MCF 10A (cell line): ENCODE data around the gene SH3TC2. TPM values are rescaled to one million over a fixed set of nuclear protein-coding genes. Genes with fewer than 3 reads are reported as not detected.

Experiments used
- BruUV-seq: library from RNA; stranded (reverse); fragments of 400-500 nt; replicated peaks from 2 replicates; lab custom pipeline; 2021; lab: Mats Ljungman, UMichigan
- CTCF ChIA-PET: fragments of 300-600 bp; sonication (Branson Sonifier 250); formaldehyde crosslinking; extraction: SDS; loops from one replicate; lab custom pipeline; 2021; ENCODE audit warnings: antibody characterized with exemption, inconsistent platforms; lab: Yijun Ruan, JAX
- POLR2A ChIA-PET: fragments of 300-600, 350-650 bp; sonication (Branson Sonifier 250); formaldehyde crosslinking; extraction: SDS; loops from one replicate; lab custom pipeline; 2020; ENCODE audit warnings: antibody characterized with exemption, inconsistent platforms; lab: Yijun Ruan, JAX
- DNase-seq: peaks from one replicate; pipeline ENCODE4 v3.0.0-alpha.2; 2018; ENCODE audit not compliant: unreplicated experiment
- H3K27ac Mint-ChIP-seq: one replicate; pipeline ENCODE4 v1.8.0; 2022; ENCODE audit warnings: mild to moderate bottlenecking, low read depth, mixed read lengths; ENCODE audit not compliant: unreplicated experiment
- H3K27me3 Mint-ChIP-seq: one replicate; pipeline ENCODE4 v1.8.0; 2022; ENCODE audit warnings: mixed read lengths; ENCODE audit not compliant: insufficient read depth, unreplicated experiment
- H3K36me3 Mint-ChIP-seq: one replicate; pipeline ENCODE4 v1.8.0; 2022; ENCODE audit warnings: mild to moderate bottlenecking, moderate library complexity, mixed read lengths; ENCODE audit not compliant: insufficient read depth, unreplicated experiment
- H3K4me1 Mint-ChIP-seq: one replicate; pipeline ENCODE4 v1.8.0; 2022; ENCODE audit warnings: mixed read lengths; ENCODE audit not compliant: insufficient read depth, unreplicated experiment
- H3K4me3 Mint-ChIP-seq: one replicate; pipeline ENCODE4 v1.8.0; 2022; ENCODE audit warnings: mild to moderate bottlenecking, moderate library complexity, mixed read lengths; ENCODE audit not compliant: unreplicated experiment
- H3K9me3 Mint-ChIP-seq: one replicate; pipeline ENCODE4 v1.8.0; 2022; ENCODE audit warnings: mixed read lengths; ENCODE audit not compliant: unreplicated experiment
- intact Hi-C: fragments of 100-400 bp; cut with micrococcal nuclease; formaldehyde crosslinking; loops from 2 replicates; pipeline ENCODE4 v1.14.1; 2022
- total RNA-seq: library from RNA; stranded (reverse); gene quantifications from 2 replicates; pipeline ENCODE4 v1.2.3, GENCODE V29; 2022
- TF ChIP-seq, protein P1 (sequence below): fragments of 200-600 bp; IDR thresholded peaks from one replicate; pipeline ENCODE4 v1.8.0; 2022; ENCODE audit warnings: antibody characterized with exemption, mild to moderate bottlenecking; ENCODE audit not compliant: unreplicated experiment

The SH3TC2 gene
- total RNA-seq, 1 experiment from 2014 or later = 6.2 TPM

- no TSS peak for BruUV-seq
- Mint-ChIP-seq H3K9me3 (no peaks in the 10 kb centered on the region), H3K4me3 (no peak overlapping the region), H3K27me3 (no peaks in the 10 kb centered on the region), H3K27ac (peak overlapping the region; percentile 79), H3K36me3 (no peaks in the 10 kb centered on the region), H3K4me1 (peaks cover 15% of the 10 kb centered on the region)
- peak; percentile 38 for DNase-seq
- TF ChIP-seq, protein P1, sequence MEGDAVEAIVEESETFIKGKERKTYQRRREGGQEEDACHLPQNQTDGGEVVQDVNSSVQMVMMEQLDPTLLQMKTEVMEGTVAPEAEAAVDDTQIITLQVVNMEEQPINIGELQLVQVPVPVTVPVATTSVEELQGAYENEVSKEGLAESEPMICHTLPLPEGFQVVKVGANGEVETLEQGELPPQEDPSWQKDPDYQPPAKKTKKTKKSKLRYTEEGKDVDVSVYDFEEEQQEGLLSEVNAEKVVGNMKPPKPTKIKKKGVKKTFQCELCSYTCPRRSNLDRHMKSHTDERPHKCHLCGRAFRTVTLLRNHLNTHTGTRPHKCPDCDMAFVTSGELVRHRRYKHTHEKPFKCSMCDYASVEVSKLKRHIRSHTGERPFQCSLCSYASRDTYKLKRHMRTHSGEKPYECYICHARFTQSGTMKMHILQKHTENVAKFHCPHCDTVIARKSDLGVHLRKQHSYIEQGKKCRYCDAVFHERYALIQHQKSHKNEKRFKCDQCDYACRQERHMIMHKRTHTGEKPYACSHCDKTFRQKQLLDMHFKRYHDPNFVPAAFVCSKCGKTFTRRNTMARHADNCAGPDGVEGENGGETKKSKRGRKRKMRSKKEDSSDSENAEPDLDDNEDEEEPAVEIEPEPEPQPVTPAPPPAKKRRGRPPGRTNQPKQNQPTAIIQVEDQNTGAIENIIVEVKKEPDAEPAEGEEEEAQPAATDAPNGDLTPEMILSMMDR = no peak
- intact Hi-C loops = no loop called here
- ChIA-PET CTCF (interaction anchor here (0.6 to 14.6 kb wide), 32 partner anchors 9 to 594 kb away, joined by 3 to 882 read pairs (median 20); partner anchors contain the start of gene ADRB2), POLR2A (interaction anchor here (1.0 to 5.9 kb wide), 5 partner anchors 34 to 296 kb away, joined by 3 to 31 read pairs (median 3); no protein-coding TSS in a partner anchor)
Measured at GRCh38 chr5:149036970-149037369, 25.9 kb downstream of the SH3TC2 start.

DNA sequence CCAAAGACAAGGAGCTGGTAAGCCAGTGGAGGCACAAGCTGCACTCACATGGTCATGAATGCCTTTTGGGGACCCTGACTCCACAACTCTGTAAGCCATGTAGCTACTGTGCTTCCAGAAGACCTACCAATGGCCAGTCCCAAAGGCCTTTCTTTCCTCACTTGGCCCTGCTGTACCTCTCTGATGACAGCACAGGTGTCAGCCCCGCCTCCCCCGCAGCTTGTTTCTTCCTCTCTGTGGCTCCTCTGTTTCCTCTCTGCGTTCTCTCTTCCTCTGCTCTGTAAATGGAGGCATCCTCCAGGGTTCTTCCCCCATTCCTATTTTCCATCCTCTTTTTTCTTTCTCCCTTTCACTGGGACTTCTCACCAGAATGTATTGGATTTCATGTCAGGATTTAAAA lies 26.7 kb downstream of the SH3TC2 start:
- H3K9me3 Mint-ChIP-seq = no peaks in the 10 kb centered on the region
- no peaks in the 10 kb centered on the region for H3K36me3 Mint-ChIP-seq
- no peak for DNase-seq
- H3K27me3 Mint-ChIP-seq = no peaks in the 10 kb centered on the region
- no TSS peak for BruUV-seq
- ChIA-PET CTCF (interaction anchor here (0.6 to 14.6 kb wide), 57 partner anchors 10 to 875 kb away, joined by 3 to 882 read pairs (median 10); partner anchors contain the start of gene ADRB2), POLR2A (interaction anchor here (0.8 to 5.9 kb wide), 13 partner anchors 9 to 303 kb away, joined by 3 to 31 read pairs (median 4); no protein-coding TSS in a partner anchor)
- TF ChIP-seq, protein P1 = no peak
- H3K4me1 Mint-ChIP-seq = peaks cover 15% of the 10 kb centered on the region
- no peak overlapping the region for H3K27ac Mint-ChIP-seq
- intact Hi-C loops = no loop called here
- H3K4me3 Mint-ChIP-seq = no peak overlapping the region

DNA sequence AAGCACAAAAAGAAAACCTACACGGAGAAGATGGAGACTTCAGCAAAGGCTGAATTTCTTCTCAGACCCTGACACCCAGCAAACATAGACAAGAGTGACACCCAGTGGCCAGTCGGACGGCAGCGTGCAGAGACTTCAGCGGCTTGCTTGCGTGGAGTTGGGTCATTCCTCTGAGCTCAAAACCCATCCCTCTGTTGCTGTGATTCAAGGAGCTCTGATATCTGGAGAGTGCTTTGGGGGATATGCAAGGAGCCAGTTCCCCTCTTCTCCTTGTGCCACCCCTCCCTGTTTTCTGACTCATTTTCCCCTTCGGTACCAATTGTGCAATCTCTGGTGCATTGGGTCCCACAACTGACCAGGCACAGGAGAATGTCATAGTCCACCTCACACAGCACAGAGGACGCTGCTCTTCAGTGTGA lies 27.5 kb downstream of the SH3TC2 start:
- Mint-ChIP-seq H3K9me3 (no peaks in the 10 kb centered on the region), H3K27me3 (no peaks in the 10 kb centered on the region), H3K4me1 (peaks cover 17% of the 10 kb centered on the region), H3K4me3 (no peak overlapping the region), H3K27ac (no peak overlapping the region), H3K36me3 (no peaks in the 10 kb centered on the region)
- intact Hi-C loops = loop anchor here (1.0 to 2.0 kb wide), 11 partner anchors 25 to 591 kb away; no protein-coding TSS in a partner anchor
- TF ChIP-seq, protein P1 = peak; percentile 96
- no TSS peak for BruUV-seq
- ChIA-PET POLR2A (interaction anchor here (0.7 to 5.9 kb wide), 25 partner anchors 10 to 306 kb away, joined by 3 to 31 read pairs (median 4); partner anchors contain the start of gene ADRB2), CTCF (interaction anchor here (0.6 to 14.6 kb wide), 90 partner anchors 10 to 1203 kb away, joined by 3 to 882 read pairs (median 6); partner anchors contain the start of gene ADRB2)
- DNase-seq = peak; percentile 87

DNA sequence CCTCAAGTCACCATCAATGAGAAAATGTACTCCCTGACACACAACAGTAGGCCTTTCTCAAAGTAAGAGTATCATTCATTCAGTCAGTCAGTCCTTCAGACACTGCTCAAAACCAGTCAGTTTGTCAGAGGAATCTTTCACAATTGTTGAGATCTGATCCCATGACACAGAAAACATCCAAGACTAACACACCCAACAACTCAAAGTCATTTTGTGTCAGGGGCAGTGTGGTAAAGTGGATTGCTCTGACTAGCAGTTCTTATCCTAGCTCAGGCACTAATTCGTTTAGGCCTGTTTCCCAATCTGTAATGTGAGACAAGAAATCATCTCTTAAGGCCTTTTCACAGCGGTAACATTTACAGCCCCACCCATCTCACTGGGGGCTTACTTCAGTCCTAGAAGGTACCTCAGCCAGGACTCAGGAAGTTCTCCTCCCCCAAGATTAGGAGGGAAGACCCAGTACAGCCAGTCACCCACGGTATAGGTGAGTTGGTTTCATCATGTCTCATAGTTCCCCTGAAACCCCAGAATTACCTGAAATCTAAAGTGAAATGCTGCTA lies 31.9 kb downstream of the SH3TC2 start:
- ChIA-PET POLR2A (interaction anchor here (0.5 to 1.3 kb wide), 3 partner anchors 21 to 118 kb away, joined by 3 to 5 read pairs (median 3); no protein-coding TSS in a partner anchor), CTCF (interaction anchor here (0.8 to 14.6 kb wide), 10 partner anchors 13 to 586 kb away, joined by 3 to 882 read pairs (median 5); no protein-coding TSS in a partner anchor)
- peaks cover 17% of the 10 kb centered on the region for H3K4me1 Mint-ChIP-seq
- no peak for DNase-seq
- no peak overlapping the region for H3K27ac Mint-ChIP-seq
- TF ChIP-seq, protein P1 = no peak
- no peak overlapping the region for H3K4me3 Mint-ChIP-seq
- no peaks in the 10 kb centered on the region for H3K27me3 Mint-ChIP-seq
- peaks cover 6% of the 10 kb centered on the region for H3K9me3 Mint-ChIP-seq
- BruUV-seq = no TSS peak
- intact Hi-C loops = no loop called here
- H3K36me3 Mint-ChIP-seq = no peaks in the 10 kb centered on the region
